NB4 (cell line): ENCODE measurements around the gene TUBB4B.

ENCODE experiments used
- DNase-seq: peaks from one replicate; pipeline ENCODE4 v3.0.0; 2010; ENCODE audit warnings: low read depth
- H3K4me3 ChIP-seq: one replicate; pipeline ENCODE4 v1.5.1; 2011; ENCODE audit warnings: mild to moderate bottlenecking, low read depth, low read length, moderate library complexity
- MYC ChIP-seq: IDR thresholded peaks from 2 replicates; pipeline ENCODE4 v1.6.1; 2011; ENCODE audit warnings: low read depth, low read length
- POLR2A ChIP-seq: IDR thresholded peaks from 2 replicates; pipeline ENCODE4 v1.6.1; 2011; ENCODE audit warnings: mild to moderate bottlenecking; ENCODE audit not compliant: insufficient read length; ENCODE audit errors: extremely low read depth
- TF ChIP-seq, protein P1 (sequence below): IDR thresholded peaks from one replicate; pipeline ENCODE4 v1.5.1; 2012; ENCODE audit warnings: low read depth, low read length
- TF ChIP-seq, protein P2 (sequence below): IDR thresholded peaks from 2 replicates; pipeline ENCODE4 v1.6.1; 2011; ENCODE audit warnings: low read depth, low read length

The TUBB4B gene

DNA sequence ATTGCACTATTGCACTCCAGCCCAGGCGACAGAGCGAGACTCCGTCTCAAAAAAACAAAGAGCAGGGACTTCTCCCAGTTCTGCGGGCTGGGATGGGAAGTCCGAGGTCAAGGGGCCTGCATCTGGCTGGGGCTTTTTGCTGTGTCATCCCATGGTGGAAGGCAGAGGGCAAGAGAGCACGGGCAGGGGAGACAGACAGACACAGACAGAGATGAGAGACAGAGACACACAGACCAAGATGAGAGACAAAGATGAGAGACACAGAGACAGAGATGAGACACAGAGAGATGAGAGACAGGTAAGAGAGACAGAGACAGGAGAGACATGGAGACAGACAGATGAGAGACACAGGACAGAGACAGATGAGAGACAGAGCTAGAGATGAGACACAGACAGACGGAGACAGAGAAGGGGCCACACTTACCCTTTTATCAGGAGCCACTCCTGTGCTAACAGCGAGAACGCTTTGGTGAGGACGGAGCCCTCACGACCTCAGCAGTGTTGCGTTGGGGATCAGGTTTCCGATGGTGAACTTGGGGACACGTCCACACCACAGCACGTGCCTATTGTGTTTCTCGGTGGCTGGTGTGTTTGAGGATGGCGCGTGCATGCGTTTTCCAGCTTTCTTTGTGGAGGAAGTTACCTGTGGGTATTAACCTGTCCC, 27.6 kb downstream of the TUBB4B start:
- H3K4me3 ChIP-seq: no peak overlapping the region
- TF ChIP-seq MYC (no peak), POLR2A (no peak)
- TF ChIP-seq, protein P1, sequence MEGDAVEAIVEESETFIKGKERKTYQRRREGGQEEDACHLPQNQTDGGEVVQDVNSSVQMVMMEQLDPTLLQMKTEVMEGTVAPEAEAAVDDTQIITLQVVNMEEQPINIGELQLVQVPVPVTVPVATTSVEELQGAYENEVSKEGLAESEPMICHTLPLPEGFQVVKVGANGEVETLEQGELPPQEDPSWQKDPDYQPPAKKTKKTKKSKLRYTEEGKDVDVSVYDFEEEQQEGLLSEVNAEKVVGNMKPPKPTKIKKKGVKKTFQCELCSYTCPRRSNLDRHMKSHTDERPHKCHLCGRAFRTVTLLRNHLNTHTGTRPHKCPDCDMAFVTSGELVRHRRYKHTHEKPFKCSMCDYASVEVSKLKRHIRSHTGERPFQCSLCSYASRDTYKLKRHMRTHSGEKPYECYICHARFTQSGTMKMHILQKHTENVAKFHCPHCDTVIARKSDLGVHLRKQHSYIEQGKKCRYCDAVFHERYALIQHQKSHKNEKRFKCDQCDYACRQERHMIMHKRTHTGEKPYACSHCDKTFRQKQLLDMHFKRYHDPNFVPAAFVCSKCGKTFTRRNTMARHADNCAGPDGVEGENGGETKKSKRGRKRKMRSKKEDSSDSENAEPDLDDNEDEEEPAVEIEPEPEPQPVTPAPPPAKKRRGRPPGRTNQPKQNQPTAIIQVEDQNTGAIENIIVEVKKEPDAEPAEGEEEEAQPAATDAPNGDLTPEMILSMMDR: no peak
- TF ChIP-seq, protein P2, sequence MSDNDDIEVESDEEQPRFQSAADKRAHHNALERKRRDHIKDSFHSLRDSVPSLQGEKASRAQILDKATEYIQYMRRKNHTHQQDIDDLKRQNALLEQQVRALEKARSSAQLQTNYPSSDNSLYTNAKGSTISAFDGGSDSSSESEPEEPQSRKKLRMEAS: no peak
- DNase-seq: peak; percentile 54

DNA sequence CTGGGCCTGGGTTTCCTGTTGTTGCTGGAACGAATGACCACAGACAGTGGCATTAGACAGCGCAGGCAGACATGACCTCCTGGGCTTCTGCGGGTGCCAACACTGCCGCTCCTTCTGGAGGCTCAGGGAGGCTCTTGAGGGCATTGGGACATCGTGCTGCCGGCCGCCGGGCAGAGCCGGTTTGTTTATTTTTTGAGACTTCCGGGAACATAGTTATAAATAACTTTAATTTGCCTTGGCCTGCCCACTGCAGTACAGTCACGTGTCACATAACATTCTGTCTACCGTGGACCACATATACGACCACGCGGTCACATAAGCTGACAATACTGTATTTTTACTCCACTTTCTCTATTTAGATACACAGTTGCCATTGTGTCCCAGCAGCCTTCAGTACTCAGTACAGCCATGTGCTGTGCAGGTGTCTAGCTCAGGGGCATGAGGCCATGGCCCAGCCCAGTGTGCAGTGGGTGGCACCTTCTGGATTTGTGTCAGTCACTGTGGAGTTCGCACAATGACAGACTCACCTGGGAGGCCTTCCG, 28.2 kb downstream of the TUBB4B start:
- TF ChIP-seq MYC: no peak
- no peak for TF ChIP-seq POLR2A
- TF ChIP-seq, protein P1: no peak
- TF ChIP-seq, protein P2: no peak
- no peak overlapping the region for H3K4me3 ChIP-seq
- DNase-seq: no peak

DNA sequence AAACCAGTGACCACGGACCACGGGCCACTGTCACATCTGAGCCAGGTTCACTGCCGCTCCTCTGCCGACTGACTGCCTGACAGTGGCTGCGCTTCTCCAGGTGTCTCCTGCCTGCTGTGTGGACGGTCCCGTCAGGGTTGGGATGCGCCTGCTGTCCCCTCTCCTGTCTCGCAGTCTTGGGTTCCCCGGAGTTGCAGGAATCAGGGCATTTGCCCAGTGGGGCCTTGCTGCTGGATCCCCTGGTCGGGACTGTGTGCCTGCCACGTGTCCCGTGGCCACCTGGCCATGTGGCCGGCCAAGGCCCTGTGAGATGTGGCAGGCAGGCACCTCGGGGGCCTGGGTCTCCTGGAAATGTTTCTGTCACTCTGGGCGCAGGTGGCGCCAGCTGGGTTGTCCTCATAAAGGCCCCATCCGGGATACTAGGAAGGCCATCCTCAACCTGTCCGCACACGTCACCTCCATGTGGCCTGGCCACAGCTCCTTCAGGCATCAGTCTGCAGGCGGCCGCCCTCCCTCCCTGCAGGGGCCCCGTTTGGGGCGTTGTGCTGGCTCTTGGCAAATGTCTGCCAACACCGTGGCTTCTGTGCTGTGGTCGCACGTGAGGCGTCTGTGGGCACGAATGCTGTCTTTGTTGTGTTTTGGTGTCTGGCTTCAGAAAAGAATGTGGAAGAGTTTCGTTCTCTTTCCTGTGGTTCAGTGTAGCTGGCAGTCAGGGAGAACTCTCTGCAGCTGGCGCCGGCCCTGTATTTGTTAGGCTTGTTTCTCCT, 30.0 kb downstream of the TUBB4B start:
- H3K4me3 ChIP-seq: no peak overlapping the region
- DNase-seq: no peak
- TF ChIP-seq, protein P2: no peak
- TF ChIP-seq POLR2A (no peak), MYC (no peak)
- TF ChIP-seq, protein P1: no peak

DNA sequence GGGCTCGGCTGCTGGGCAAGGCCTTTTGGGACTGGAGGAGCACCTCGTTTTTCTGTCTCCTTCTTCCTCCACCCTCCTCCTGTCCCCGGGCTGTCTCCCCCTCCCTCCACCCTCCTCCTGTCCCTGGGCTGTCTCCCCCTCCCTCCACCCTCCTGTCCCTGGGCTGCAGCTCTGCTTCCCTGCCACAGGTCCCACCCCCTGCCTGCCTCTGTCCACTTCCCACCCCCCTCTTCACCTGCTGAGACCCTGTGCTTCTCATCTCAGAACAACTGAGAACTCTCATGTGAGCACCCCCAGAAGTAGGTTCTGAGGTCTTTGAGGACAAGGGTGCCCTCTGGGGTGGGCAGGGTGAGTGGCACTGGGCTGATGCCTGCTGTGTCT, 30.6 kb downstream of the TUBB4B start:
- no peak for DNase-seq
- H3K4me3 ChIP-seq: no peak overlapping the region
- TF ChIP-seq, protein P1: no peak

DNA sequence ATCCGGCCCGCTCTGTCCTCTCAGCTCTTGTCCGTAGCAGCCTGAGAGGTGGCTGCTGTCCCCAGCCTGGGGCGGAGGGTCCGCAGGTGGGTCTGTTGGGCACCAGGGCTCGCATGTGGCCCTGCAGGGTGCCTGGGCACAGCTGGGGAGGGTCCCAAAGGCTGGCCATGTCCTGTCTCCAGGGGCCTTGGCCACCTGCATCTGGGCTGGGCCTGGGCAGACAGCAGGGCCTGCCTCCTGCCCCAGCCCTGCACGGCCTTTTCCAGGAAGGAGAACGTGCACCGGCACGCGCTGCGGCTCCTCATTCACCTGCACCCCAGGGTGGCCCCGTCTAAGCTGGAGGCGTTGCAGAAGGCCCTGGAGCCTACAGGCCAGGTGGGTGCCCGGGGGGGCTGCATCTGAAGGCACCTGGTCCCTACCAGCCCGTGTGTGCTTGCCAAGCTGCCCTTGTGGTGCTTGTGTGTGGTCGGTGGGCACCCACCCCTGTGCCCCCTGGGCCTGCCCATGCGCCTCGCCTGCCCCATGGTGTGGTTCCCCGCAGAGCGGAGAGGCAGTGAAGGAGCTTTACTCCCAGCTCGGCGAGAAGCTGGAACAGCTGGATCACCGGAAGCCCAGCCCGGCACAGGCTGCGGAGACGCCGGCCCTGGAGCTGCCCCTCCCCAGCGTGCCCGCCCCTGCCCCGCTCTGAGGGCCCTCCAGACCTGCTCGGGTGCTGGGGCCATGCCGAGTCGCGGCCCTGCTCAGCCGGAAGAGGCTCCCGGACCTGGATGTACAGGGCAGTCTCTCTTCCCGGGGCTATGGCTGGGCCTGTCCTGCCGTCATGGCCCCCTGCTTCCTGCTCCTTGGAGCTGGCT, 31.4 kb downstream of the TUBB4B start:
- TF ChIP-seq MYC: no peak
- TF ChIP-seq, protein P2: no peak
- TF ChIP-seq, protein P1: no peak
- TF ChIP-seq POLR2A: no peak
- no peak overlapping the region for H3K4me3 ChIP-seq
- DNase-seq: no peak
